Measurements from ENCODE around the gene TNFSF13.

Gene TNFSF13

DNA sequence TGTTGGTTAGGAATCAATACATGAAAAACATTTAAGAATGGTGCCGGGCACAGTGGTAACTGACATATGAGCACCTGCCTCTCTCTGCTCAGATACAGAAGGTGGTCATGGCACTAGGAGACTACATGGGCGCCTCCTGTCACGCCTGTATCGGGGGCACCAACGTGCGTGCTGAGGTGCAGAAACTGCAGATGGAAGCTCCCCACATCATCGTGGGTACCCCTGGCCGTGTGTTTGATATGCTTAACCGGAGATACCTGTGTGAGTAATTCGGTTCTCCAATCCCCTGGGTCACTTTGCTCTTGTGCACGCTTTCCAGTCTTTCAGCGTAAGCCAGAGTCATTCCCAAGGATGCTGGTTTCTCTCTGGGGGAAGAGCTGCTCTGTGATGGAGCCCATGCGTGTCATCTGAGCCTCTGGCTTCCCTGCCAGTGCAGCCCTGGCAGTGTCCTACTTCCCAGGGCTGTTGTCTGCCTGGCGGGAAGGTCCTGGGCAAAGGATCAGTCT, 17.9 kb downstream of the TNFSF13 start:
- DNase-seq: no peak

DNA sequence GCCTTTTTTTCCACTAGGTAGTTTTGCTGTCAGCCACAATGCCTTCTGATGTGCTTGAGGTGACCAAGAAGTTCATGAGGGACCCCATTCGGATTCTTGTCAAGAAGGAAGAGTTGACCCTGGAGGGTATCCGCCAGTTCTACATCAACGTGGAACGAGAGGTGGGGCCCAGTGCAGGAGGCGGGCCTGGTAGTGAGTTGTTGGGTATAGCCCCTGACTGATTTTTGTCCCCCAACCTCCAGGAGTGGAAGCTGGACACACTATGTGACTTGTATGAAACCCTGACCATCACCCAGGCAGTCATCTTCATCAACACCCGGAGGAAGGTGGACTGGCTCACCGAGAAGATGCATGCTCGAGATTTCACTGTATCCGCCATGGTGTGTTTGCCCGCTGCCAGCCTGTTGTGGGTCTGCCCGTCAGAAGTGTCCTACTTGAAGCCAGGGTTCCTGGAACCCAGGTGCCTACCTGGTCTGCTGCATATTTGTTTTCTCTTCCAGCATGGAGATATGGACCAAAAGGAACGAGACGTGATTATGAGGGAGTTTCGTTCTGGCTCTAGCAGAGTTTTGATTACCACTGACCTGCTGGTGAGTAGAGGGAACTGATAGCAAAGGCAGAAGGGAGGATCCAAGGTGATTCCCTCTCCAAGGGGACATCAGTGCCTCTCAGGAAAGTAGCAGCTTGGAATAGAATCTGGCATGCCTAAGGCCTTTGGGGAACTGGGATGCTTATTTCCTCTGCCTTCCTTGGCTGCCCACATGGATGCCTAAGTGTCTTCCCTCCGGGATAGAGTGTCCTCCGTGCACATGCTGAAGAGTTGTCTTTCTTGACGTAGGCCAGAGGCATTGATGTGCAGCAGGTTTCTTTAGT, 19.0 kb downstream of the TNFSF13 start:
- DNase-seq: no peak

DNA sequence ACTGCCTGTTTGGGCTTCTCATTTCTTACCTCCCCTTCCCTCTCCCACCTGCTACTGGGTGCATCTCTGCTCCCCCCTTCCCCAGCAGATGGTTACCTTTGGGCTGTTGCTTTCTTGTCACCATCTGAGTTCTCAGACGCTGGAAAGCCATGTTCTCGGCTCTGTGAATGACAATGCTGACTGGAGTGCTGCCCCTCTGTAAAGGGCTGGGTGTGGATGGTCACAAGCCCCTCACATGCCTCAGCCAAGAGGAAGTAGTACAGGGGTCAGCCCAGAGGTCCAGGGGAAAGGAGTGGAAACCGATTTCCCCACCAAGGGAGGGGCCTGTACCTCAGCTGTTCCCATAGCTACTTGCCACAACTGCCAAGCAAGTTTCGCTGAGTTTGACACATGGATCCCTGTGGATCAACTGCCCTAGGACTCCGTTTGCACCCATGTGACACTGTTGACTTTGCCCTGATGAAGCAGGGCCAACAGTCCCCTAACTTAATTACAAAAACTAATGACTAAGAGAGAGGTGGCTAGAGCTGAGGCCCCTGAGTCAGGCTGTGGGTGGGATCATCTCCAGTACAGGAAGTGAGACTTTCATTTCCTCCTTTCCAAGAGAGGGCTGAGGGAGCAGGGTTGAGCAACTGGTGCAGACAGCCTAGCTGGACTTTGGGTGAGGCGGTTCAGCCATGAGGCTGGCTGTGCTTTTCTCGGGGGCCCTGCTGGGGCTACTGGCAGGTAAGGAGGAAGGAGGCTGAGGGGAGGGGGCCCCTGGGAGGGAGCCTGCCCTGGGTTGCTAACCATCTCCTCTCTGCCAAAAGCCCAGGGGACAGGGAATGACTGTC, 20.7 kb downstream of the TNFSF13 start, which contains the start of gene CD68:
TSS of gene CD68 (plus strand) at position 638 of the 833 bp plus-strand sequence. CDS start at position 678, 40 bp downstream.
- DNase-seq: peak; percentile 79

DNA sequence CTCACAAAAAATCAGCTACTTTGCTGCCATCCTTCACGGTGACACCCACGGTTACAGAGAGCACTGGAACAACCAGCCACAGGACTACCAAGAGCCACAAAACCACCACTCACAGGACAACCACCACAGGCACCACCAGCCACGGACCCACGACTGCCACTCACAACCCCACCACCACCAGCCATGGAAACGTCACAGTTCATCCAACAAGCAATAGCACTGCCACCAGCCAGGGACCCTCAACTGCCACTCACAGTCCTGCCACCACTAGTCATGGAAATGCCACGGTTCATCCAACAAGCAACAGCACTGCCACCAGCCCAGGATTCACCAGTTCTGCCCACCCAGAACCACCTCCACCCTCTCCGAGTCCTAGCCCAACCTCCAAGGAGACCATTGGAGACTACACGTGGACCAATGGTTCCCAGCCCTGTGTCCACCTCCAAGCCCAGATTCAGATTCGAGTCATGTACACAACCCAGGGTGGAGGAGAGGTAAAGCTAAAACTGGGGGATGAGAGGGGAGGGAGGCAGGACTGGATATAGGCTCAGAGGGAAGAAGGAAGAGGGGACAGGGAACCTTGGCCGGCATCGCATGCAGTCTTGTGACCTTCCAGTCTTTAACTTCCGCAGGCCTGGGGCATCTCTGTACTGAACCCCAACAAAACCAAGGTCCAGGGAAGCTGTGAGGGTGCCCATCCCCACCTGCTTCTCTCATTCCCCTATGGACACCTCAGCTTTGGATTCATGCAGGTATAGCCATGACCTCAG, 21.5 kb downstream of the TNFSF13 start:
- DNase-seq: no peak

DNA sequence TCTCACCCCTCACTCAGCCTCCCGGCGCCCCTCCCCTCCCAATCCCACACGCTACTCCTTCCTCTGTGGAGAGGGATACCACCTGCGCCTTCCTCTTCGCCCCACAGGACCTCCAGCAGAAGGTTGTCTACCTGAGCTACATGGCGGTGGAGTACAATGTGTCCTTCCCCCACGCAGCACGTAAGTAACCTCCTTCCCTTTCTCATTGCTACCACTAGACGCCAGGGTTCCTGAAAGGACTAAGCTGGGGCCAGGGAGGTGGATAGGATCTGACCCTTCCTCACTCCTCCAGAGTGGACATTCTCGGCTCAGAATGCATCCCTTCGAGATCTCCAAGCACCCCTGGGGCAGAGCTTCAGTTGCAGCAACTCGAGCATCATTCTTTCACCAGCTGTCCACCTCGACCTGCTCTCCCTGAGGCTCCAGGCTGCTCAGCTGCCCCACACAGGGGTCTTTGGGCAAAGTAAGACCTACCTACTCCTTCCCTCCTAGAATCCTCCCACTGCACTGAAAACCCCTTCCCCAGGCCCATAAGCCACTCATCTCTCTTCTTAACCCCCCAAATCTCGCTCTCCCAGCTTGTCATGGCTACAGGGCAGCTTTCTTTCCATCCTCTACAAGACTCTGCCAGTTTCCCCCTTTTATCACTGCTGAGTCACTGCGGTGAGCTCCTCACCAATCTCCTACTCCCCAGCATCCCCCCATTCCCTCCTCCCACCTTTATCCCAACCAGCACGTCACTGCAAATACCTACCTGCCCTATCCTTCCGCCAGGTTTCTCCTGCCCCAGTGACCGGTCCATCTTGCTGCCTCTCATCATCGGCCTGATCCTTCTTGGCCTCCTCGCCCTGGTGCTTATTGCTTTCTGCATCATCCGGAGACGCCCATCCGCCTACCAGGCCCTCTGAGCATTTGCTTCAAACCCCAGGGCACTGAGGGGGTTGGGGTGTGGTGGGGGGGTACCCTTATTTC, 22.3 kb downstream of the TNFSF13 start:
- DNase-seq: peak; percentile 52

DNA sequence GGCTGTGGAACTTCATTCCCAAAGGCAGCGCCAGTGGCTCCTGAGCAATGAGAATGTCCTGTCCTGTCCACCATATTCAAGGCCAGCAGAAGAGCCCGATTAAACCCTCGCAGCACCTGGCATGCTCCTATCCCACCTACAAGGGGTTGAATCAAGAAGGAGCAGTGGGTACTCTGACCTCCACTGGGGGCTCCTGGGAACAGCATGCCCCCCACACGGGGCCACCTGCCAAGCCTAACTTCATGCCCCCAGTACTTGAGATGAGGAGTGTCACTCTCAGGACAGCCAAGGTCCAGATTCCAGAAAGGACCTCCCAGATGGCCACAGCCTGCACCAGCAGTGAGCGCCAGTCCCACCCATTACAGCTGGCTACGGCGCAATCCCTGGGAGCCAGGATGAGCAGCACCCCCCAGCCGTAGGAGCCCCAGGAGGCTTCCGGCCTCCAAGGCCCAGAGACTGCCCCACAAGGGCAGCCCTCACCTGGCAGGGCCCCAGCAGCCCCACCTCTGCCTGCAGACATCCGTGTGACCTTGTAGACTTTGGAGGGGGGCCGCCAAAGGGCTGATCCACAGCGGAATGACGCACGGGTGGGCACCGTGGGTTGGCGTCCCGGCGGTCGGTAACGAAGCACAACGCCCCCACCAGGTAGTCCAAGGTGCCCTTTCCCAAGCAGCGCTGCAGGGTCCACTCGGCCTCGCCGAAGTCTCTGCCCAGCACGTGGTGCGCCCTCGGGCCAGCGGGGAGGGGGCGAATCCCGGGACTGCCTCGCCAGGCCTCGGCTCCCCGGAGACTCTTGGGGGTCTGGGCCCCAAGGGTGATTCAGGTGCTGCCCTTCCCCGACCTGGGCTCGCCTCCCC, 24.1 kb downstream of the TNFSF13 start:
- DNase-seq: no peak

DNA sequence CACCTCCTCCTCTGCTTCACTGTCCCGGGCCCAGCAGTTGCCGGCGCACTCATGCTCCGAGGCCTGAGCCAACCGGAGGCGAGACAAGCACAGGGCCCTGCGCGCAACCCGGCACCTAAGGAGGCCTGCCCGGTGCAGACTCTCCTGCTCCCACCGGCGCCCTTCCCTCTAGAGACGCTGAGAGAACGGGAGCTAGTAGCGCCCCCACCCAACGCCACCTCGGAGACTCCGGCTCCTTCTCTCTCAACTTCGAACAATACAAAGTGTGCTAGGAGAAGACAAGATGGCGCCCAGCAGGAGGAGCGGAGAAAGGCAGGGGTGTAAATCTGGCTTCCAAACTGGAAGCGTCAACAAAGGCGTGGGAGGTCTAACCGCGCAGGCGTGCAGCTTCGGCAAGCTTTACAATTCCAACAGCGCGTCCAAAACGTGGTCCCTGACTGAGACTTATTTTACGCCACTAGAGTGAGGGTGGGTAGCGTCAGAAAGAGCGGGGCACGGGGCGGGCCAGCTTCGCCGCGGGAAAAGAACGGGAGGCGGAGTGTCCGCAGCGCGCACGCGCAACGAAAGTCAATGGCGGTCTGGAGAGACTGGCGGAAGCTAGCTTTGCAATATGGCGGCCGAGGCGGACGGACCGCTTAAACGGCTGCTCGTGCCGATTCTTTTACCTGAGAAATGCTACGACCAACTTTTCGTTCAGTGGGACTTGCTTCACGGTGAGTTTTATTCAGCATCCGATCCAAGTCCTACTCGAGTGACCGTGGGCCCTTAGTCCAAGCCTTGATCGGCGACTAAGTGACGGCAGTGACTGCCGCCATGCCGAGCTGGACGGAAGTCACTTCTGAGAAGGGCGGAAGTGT, 24.9 kb downstream of the TNFSF13 start, which contains the start of gene MPDU1:
TSS of gene MPDU1 (plus strand) at position 600 of the 857 bp plus-strand sequence. CDS start at position 611, 11 bp downstream.
- DNase-seq: peak; percentile 84

DNA sequence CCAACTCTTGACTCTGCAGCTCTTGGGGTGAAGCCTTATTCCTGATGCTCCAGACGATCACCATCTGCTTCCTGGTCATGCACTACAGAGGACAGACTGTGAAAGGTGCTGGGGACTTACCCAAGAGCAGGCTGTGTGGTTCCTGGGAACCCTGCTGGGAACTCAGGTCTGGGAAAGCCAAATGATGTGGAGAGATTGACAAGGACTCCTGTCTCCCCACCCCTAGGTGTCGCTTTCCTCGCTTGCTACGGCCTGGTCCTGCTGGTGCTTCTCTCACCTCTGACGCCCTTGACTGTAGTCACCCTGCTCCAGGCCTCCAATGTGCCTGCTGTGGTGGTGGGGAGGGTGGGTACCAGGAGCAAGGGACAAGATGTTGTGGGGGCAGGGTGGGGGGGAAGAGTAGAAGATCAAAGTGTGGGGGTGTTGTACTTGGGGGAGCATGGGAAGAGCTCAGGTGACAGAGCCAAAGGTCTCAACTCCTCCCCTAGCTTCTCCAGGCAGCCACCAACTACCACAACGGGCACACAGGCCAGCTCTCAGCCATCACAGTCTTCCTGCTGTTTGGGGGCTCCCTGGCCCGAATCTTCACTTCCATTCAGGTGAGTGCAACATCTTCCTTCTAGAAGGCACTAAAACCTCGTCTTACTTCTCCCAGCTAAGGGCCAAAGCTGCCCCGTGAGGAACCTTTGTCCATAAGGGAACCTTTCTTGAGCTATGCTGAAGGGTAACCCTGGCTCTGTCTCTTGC, 28.3 kb downstream of the TNFSF13 start:
- no peak for DNase-seq

DNA sequence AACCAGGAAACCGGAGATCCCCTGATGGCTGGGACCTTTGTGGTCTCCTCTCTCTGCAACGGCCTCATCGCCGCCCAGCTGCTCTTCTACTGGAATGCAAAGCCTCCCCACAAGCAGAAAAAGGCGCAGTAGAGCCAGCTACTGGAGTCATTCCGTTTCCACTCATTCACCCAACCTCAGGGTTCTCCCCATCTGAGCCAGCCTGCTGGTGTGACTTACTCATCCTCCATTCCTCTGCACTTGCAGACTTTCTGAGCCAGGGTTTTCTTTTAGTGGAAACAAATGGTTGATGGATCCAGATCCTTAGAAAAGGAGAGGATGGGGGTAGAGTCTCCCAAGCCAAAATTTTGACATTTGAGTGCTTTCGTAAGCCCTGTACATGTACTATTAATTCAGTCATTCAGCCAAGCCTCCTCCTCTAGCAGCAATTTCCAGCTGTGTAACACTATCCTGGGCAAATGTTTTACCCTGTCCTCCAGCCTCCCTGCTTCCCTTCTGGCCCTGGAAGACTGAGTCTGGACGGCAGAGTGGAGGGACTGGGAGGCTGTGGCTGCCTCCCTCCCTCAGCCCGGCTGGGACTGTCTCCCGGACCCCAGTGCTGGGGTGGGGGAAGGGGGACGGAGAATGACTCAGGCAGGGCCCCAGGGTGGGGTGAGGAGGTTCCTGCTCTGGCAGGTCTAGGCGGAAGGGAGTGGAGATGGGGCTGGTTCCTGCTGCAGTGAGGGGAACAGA, 29.0 kb downstream of the TNFSF13 start:
- DNase-seq: peak; percentile 64

DNA sequence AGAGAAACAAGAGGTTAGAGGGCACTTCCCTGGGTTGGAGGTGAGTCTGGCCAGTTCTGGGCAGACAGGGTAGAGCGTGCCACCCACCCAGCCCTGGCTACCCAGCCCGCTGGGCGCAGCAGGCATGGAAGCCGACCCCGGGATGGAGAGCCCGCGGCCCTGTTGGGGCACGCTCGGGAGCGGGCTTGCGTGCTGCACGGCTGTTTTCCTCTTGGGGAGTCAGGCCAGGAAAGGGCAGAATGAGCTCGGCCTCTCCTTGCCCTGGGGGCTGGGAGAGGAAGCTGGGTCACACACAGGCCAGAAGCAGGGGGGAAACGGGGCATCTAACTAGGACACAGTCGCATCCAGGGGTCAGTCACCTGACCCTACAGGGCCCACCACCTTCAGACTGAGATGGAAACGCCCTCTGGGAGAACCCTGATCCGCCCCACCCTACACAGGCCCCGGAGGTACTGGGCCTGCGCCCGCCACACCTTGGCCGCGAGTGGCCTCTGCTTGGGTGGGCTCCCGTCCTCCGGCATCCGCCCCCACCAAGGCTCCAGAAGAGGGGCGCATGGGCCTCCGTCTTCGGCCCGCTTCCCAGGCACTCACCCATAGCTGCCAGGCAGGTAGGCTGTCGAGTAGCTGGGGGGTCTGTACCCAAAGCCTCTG, 30.1 kb downstream of the TNFSF13 start:
- no peak for DNase-seq

DNA sequence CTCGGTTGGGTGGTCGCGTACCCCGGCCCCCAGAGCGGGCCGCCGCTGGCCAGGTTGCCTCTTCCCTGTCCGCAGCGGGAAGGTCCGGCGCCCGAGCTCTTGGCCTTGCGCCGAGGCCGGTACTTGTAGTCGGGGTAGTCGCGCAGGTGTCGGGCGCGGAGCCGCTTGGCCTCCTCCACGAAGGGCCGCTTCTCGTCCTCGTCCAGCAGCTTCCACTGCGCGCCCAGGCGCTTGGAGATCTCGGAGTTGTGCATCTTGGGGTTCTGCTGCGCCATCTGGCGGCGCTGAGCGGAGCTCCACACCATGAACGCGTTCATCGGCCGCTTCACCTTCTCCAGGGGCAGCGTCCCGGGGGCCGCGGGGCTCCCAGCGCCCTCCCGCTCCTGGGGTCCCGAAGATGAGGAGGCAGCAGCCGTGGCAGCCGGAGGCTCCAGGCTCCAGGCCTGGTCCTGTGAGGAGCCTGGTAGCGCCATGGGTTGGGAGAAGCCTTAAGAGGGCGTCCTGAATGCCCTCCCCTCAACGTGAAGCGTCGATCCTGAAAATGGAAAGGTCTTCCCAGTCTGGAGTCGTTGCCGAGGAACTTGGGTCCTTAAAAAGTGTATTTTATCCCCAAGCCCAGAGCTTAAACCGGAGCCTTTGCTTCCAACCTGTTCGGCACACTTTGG, 30.8 kb downstream of the TNFSF13 start:
- peak; percentile 74 for DNase-seq

DNA sequence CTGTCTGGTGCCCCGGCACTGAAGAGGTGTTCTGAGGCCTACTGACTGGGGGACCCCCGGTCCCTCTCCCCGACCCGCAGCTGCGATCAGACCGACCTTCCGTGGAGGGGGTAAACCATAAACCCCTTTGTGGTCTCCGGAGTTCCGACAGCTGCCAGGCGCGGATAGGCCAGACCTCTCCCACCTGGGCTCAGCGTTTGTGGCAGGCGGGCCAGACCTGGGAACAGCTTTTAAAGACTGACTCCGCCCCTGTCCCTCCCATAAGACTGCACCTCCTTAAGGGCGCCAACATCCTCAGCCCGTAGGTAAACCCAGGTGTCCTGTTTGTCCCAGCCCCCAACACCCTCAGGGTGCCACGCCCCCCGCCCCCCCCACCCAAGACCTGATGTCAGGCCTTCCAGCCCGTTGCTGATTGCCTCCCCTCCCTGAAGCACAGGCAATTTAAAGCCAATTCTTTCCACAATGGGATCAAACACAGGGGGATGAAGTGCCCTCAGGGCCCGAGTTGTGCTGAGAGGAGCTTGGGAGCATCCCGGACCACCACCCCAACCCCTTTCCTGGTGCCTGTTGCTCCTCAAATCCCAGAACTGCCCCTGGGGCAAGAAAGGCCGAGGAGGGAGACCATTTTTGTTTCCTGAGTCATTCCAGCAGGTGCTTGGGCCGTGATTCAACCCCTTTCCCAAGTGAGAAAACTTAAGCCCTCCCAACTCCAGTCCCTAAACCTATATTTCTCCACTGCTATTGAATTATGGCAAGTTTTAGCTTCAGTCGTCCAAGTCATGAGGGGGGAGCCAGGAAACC, 31.5 kb downstream of the TNFSF13 start, which contains the start of gene SOX15:
TSS of gene SOX15 (minus strand) at position 204 of the 801 bp plus-strand sequence. CDS start 418 bp downstream, outside the sequence.
- DNase-seq: peak; percentile 82

DNA sequence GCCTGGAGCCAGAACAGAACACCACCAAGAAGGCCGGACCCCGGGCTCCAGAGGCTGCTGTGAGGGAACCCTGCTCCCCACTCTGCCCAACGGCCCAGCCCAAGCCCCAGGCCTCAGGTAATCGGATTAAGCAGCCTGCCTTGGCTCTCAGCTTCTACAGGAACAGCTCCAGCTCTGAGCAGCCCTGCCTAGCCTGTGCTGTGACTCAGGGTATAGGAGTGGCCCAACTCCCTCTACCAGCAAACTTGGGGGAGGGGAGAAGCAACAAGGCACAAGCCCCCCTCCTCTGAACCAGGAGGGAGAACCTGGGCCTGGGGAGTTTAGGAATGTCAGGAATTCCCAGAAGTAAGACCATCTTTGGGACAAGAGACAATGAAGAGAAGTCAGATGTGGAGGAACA, 32.2 kb downstream of the TNFSF13 start:
- peak; percentile 70 for DNase-seq

DNA sequence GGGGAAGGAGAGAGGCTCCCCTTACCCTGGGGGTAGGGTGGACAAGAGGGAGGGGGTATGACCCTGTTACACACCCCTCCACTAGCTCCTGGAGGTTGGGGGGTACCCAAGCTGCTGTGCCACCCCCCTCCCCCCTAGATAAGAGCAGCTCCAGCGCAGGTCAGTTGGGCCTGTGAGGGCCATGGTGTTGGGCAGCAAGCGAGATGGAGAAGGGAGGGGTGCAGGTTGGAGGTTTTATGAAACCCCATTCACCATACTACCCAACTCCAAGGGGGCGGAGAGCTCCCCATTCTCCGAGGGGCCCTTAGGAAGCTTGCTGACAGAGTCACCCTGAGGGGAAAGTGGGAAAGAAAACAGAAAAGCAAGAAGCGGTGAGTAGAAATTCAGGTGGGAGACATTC, 33.0 kb downstream of the TNFSF13 start:
- no peak for DNase-seq

DNA sequence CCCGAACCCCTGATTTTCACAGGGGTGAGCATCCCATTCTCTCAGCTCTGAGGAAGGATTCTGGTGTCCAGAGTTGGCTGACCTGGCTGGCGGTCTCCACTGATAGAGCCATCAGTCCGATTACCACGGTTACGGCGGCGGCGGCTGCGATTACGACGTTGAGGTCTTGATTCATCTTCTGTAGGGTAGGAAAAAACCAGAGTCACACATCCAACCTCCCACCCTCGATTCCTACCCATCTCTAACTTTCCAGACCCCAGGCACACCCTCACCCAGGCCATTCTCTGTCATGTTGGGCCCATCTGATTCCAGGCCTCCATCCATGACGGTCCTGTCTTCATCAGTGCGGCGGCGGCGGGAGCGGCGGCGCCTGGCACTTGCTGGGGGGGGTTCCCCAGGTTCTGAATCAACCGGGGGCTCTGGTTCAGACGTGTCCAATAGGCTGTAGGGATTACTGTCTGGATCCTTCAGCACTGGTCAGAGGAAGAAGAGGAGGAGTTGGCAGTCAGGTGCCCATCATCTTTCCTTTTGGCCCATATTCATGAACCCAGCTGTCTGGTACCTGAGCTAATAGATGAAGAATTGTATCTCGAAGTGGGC, 34.0 kb downstream of the TNFSF13 start:
- DNase-seq: no peak

All from NCI-H226 (cell line).